GM12865 (cell line): ENCODE results near the gene PUSL1.

Experiments used
- DNase-seq: peaks from one replicate; pipeline ENCODE4 v3.0.0; 2010; ENCODE audit warnings: low read depth
- H3K4me3 ChIP-seq: 2 replicates; pipeline ENCODE4 v1.5.1; 2011; ENCODE audit warnings: mild to moderate bottlenecking, low read depth, low read length, control low read depth
- CTCF ChIP-seq: IDR thresholded peaks from 2 replicates; pipeline ENCODE4 v1.5.1; 2011; ENCODE audit warnings: low read length, control low read depth, low read depth, inconsistent platforms; ENCODE audit not compliant: insufficient read depth; ENCODE audit errors: missing control alignments

The PUSL1 gene

GRCh38 chr1:1278620-1279019 is 29.8 kb upstream of the PUSL1 start:
- DNase-seq, result no peak
- no peak overlapping the region for H3K4me3 ChIP-seq
- no peak for TF ChIP-seq CTCF

- TF ChIP-seq CTCF, result no peak
- H3K4me3 ChIP-seq, result no peak overlapping the region
- no peak for DNase-seq
Measured at GRCh38 chr1:1279028-1279427, 29.4 kb upstream of the PUSL1 start.

GRCh38 chr1:1280782-1281481 is 27.5 kb upstream of the PUSL1 start:
- no peak overlapping the region for H3K4me3 ChIP-seq
- no peak for DNase-seq
- no peak for TF ChIP-seq CTCF

GRCh38 chr1:1281533-1282321 is 26.7 kb upstream of the PUSL1 start:
- TF ChIP-seq CTCF, result no peak
- DNase-seq, result no peak
- H3K4me3 ChIP-seq, result no peak overlapping the region

GRCh38 chr1:1282998-1283397 is 25.4 kb upstream of the PUSL1 start:
- no peak overlapping the region for H3K4me3 ChIP-seq
- no peak for TF ChIP-seq CTCF
- DNase-seq, result no peak

- H3K4me3 ChIP-seq, result no peak overlapping the region
- no peak for TF ChIP-seq CTCF
- peak; percentile 41 for DNase-seq
Measured at GRCh38 chr1:1283821-1284220, 24.6 kb upstream of the PUSL1 start.
